GM12865 (cell line): Measurements from ENCODE around the gene ZNF639.
"Not testable (repeated sequence)": the region's sequence is repeated elsewhere in the genome, so short reads cannot be mapped to it uniquely, and the experiment has no call there.

Experiments used
- DNase-seq: peaks from one replicate; pipeline ENCODE4 v3.0.0; 2010; ENCODE audit warnings: low read depth
- H3K4me3 ChIP-seq: 2 replicates; pipeline ENCODE4 v1.5.1; 2011; ENCODE audit warnings: mild to moderate bottlenecking, low read depth, low read length, control low read depth
- TF ChIP-seq, protein P1 (sequence below): IDR thresholded peaks from 2 replicates; pipeline ENCODE4 v1.5.1; 2011; ENCODE audit warnings: low read length, control low read depth, low read depth, inconsistent platforms; ENCODE audit not compliant: insufficient read depth; ENCODE audit errors: missing control alignments

Gene ZNF639

DNA sequence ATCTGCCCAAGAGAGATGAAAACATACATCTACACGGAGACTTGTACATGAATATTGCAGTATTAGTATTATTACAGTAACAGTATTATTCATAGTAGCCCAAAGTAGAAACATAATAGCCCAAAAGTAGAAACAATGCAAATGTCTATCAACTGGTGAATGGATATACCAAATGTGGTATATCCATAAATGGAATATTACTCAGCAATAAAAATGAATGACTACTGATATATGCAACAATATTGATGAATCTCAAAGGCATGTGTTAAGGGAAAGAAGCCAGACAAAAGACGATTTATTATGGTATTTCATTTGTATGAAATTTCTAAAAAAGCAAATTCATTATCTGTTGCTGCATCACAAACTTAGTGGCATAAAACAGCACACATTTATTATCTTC is 23.5 kb upstream of the ZNF639 start:
- TF ChIP-seq, protein P1, sequence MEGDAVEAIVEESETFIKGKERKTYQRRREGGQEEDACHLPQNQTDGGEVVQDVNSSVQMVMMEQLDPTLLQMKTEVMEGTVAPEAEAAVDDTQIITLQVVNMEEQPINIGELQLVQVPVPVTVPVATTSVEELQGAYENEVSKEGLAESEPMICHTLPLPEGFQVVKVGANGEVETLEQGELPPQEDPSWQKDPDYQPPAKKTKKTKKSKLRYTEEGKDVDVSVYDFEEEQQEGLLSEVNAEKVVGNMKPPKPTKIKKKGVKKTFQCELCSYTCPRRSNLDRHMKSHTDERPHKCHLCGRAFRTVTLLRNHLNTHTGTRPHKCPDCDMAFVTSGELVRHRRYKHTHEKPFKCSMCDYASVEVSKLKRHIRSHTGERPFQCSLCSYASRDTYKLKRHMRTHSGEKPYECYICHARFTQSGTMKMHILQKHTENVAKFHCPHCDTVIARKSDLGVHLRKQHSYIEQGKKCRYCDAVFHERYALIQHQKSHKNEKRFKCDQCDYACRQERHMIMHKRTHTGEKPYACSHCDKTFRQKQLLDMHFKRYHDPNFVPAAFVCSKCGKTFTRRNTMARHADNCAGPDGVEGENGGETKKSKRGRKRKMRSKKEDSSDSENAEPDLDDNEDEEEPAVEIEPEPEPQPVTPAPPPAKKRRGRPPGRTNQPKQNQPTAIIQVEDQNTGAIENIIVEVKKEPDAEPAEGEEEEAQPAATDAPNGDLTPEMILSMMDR, result no peak
- no peak overlapping the region for H3K4me3 ChIP-seq
- DNase-seq, result no peak

DNA sequence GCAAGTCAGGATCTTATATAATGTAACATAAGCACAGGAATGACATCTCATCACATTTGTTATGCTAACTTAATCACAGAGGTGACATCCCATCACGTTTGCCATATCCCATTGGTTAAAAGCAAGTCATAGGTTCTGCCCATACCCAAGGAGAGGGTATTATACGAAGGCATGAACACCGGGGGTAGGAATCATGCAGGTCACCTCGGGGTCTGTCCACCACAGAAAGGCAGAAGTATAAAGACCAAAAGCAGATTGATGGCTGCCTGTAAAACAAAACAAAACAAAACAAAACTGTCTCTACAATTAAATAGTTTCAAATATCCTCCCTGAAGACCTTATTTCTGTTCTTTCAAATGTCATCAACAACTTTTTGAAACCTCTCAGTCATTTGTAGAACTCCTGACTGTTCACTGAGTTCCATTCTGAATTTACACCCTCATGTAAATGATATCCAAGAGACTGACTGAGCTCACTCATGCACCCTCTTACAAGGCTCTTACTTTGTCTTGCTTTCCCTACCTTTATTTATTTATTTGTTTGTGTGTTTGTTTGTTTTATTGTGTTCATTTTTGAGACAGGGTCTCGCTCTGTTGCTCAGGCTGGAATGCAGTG is 22.7 kb upstream of the ZNF639 start:
- H3K4me3 ChIP-seq, result no peak overlapping the region
- DNase-seq, result peak; percentile 52
- TF ChIP-seq, protein P1, result no peak

DNA sequence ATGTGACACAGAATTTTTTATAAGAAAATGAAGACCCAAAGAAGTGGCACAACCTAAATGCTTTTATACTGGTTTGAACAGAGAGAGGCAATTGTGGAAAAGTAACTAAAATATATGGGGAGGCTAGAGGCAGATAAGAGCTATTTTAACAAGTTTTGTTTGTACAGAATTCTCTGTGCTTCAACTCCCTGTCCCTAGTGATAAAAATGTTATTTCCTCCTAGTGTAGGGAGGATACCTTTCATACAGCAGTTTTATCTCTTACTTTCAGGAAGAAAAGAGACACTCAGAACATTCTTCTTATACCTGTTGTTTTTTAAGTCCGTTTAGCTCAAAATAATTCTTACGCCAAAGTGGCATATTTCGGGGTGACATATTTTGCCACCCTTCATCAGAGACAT is 21.2 kb upstream of the ZNF639 start:
- TF ChIP-seq, protein P1, result no peak
- DNase-seq, result no peak
- H3K4me3 ChIP-seq, result no peak overlapping the region

DNA sequence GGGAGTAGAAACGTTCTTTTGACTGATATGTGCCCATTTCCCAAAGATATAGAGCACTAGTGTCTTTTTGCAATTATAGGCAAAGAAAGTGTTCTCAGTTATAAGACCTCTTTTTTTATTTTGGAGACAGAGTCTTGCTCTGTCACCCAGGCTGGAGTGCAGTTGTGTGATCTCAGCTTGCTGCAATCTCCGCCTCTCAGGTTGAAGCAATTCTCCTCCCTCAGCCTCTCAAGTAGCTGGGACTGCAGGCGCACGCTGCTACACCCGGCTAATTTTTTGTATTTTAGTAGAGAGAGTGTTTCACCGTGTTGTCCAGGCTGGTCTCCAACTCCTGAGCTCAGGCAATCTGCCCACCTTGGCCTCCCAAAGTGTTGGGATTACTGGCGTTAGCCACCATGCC is 20.7 kb upstream of the ZNF639 start:
- H3K4me3 ChIP-seq, result no peak overlapping the region
- DNase-seq, result no peak
- TF ChIP-seq, protein P1, result no peak

DNA sequence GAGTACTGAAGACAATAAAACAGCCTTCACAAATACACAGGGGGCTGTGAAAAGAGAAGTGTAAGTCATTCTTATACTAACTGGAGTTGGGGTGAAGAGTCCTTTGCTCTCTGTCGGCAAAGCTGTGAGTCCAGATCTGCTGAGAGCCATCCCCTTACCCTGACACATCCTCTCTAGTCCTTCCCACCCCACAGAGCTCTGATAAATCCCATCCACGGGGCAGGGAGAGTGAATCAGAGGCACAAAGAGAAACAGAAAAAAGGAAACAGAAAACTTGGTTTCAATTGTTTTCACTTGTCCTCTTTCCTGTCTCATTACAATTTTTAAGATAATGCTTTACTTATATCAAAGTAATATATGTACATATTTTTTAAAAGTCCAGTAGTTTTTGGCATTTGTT is 18.2 kb upstream of the ZNF639 start:
- H3K4me3 ChIP-seq, result no peak overlapping the region
- TF ChIP-seq, protein P1, result no peak
- no peak for DNase-seq

DNA sequence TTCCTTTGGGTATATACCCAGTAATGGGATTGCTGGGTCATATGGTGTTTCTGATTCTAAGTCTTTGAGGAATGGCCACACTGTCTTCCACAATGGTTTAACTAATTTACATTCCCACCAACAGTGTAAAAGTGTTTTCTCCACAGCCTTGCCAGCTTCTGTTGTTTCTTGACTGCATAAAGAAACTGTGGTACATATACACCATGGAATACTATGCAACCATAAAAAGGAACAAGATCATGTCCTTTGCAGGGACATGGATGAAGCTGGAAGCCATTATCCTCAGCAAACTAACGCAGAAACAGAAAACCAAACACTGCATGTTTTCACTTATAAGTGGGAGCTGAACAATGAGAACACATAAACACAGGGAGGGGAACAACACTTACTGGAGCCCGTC is 15.5 kb upstream of the ZNF639 start:
- not testable (repeated sequence) for DNase-seq, H3K4me3 ChIP-seq

DNA sequence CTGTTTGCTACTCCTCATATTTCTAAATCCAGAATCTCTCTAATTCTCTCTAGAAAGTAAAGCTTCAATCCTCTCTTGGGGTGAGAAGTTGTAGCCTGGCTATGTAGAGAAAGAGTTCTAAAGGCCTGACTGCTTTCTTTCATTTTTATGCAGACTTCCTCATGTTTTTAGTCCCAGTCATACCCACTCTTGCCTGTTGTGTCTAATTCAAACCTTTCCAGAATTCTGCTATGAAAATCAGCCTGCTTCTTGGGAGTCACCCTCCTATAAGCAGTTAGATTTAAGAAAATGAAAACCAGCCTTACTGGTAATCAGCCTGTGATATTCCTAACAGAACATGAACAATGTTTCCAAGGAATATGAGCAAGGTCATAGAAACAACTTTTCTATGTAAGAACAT is 14.8 kb upstream of the ZNF639 start:
- no peak overlapping the region for H3K4me3 ChIP-seq
- DNase-seq, result no peak
- TF ChIP-seq, protein P1, result no peak
